Measurements from ENCODE around the gene SPATA22.
"Not testable (repeated sequence)": the region's sequence is repeated elsewhere in the genome, so short reads cannot be mapped to it uniquely, and the experiment has no call there.

SPATA22 gene

DNA sequence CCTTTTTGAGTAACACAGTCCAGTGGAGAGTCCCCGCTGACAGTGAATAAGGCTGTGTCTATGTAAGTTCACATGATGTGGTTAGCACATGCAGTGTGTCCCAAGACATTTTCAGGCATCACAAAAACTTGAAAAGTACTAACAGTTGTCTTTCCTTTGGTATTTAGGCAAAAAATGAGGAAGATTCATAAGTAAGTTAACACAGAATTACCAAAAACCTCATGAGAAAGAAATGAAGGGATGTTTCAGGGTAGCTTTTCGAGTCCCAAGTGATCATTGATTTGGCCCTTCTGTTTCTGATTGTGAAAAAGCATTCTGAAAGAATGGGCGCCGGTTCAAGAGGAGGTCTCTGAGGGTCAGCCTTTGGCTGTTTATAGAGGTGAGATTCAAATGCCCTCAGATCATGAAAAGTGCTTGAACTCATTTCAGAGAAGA is 3.6 kb upstream of the SPATA22 start:
- H3K4me3 ChIP-seq (replicated peaks; ENCODE audit: low read depth, low read length): no peak overlapping the region
- no peak for TF ChIP-seq CTCF (IDR thresholded peaks at IDR 0.05; ENCODE audit: low read depth, low read length, missing control alignments)
- DNase-seq (ENCODE audit: extremely low read depth, low read depth): no peak

DNA sequence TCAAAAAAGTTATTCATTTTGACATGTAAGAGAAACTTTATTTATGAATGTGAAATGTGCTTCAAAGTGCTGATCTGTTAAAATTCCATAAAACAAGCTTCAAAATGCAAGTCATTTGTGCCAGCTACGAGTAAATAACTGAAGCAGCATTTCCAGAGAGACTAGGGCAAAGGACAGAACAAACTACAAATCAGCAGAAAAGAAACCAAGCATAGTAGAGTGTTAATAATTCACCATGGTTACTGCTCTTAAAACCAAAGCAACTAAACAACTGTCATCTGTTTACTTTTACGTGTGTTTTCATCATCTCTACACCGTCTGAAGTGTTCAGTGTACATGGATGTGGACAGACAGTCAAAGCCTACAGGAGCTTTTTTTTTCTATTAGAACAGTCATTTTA is 2.6 kb upstream of the SPATA22 start:
- no peak for DNase-seq (ENCODE audit: extremely low read depth, low read depth)
- no peak overlapping the region for H3K4me3 ChIP-seq (replicated peaks; ENCODE audit: low read depth, low read length)
- no peak for TF ChIP-seq CTCF (IDR thresholded peaks at IDR 0.05; ENCODE audit: low read depth, low read length, missing control alignments)

GRCh38 chr17:3472137-3472536 is 518 bp upstream of the SPATA22 start:
- H3K4me3 ChIP-seq (replicated peaks; ENCODE audit: low read depth, low read length): no peak overlapping the region
- DNase-seq (ENCODE audit: extremely low read depth, low read depth): no peak
- TF ChIP-seq CTCF (IDR thresholded peaks at IDR 0.05; ENCODE audit: low read depth, low read length, missing control alignments): no peak

DNA sequence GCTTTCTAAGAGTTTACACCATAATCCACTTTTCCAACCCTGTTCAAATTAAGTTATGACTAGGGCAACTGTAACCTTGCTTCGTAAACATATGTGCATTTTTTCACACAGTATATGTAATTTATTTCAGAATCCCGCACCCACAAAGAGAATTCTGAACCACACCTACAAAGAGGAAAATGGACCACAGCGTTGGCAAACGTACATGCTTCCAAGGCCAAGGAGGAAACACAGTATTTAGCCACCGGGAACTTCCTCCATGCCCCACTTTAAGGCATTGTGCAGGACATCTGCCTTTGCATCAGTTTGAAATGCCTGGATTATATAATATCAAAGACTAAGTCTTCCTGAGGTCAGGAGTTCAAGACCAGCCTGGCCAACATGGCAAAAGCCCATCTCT is 2.1 kb downstream of the SPATA22 start:
- no peak overlapping the region for H3K4me3 ChIP-seq (replicated peaks; ENCODE audit: low read depth, low read length)
- no peak for TF ChIP-seq CTCF (IDR thresholded peaks at IDR 0.05; ENCODE audit: low read depth, low read length, missing control alignments)
- DNase-seq (ENCODE audit: extremely low read depth, low read depth): no peak

- DNase-seq (ENCODE audit: extremely low read depth, low read depth); H3K4me3 ChIP-seq (replicated peaks; ENCODE audit: low read depth, low read length): not testable (repeated sequence)
Measured at GRCh38 chr17:3466355-3466754, 5.3 kb downstream of the SPATA22 start.

DNA sequence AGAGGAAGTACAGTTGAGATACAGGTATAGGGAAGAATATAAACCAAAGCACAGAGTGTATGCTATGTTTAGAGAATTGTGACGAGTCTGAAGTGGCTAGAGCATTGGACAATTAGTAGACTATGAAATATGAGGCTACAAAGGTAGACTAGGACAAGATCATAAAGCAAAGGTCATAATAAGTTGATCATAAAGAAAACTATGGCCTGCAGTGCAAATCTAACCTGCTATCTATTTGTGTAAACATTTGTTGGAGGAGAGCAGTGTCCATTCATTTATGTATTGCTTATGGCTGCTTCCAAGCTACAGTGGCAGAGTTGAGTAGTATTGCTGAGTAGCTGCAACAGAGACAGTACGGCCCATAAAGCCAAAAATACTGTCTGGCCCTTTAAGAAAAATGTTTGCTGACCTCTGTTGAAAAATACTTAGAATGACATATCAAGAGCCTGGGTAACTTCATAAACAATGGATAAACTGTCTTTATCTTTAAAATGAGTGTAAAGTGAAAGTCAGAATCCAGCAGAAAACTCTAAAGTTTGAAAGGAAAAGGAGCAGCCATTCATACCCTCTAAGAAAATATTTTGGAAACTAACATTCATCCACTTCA is 23.5 kb downstream of the SPATA22 start:
- TF ChIP-seq CTCF (IDR thresholded peaks at IDR 0.05; ENCODE audit: low read depth, low read length, missing control alignments): no peak
- no peak overlapping the region for H3K4me3 ChIP-seq (replicated peaks; ENCODE audit: low read depth, low read length)
- no peak for DNase-seq (ENCODE audit: extremely low read depth, low read depth)

GRCh38 chr17:3447625-3448024 is 24.0 kb downstream of the SPATA22 start:
- no peak for TF ChIP-seq CTCF (IDR thresholded peaks at IDR 0.05; ENCODE audit: low read depth, low read length, missing control alignments)
- DNase-seq (ENCODE audit: extremely low read depth, low read depth): no peak
- H3K4me3 ChIP-seq (replicated peaks; ENCODE audit: low read depth, low read length): no peak overlapping the region

Data from HFF-Myc (cell line).